H54 (cell line): ENCODE measurements around the gene CTXN2.

Experiments used
- DNase-seq: peaks from one replicate; pipeline ENCODE4 v3.0.0; 2011; ENCODE audit warnings: low spot score, mixed read lengths; ENCODE audit not compliant: insufficient read length
- FAIRE-seq: peaks from 3 replicates; lab custom pipeline; 2011; peaks lifted over from hg19 to GRCh38; lab: Jason Lieb, UNC
- POLR2A ChIP-seq: IDR thresholded peaks from 2 replicates; pipeline ENCODE4 v1.6.1; 2011; ENCODE audit warnings: low read depth, mild to moderate bottlenecking, low read length

Gene CTXN2

DNA sequence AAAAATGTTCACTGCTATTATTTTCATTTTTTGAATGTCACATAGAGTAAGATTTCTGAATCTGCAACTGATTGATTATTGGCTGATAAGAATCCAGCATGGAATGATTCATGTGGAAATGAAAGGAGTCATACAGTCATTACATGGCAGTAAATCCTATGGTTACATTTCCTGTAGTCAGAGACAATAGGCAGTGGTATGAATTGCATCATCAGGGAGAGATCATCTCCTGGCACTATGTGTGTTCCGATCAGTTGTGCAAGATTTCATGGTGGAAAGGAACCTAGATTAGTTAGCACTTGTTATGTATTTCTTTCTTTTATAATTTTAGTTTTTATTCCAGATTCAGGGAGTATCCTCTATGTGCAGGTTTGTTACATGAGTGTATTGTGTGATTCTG lies 53.5 kb downstream of the CTXN2 start:
- DNase-seq (no peak), FAIRE-seq (no peak)
- no peak for TF ChIP-seq POLR2A

DNA sequence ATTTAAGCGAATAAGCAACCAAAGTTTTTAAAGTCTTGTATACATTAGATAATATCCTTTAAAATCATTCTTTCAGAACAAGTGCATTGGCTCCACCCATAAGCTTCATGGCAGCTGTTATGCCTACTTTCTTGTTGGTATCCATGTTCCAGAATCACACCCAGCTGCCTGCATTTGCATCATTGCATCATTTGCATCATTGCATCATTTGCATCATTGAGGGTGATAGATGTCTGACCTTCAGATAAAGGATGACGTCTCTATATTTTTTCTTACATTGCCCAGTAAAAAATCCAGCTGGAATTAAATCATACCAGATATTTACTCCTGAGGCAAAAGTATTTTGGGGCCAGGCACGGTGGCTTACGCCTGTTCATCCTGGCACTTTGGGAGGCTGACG lies 56.9 kb downstream of the CTXN2 start:
- DNase-seq = no peak
- TF ChIP-seq POLR2A = no peak
- no peak for FAIRE-seq

DNA sequence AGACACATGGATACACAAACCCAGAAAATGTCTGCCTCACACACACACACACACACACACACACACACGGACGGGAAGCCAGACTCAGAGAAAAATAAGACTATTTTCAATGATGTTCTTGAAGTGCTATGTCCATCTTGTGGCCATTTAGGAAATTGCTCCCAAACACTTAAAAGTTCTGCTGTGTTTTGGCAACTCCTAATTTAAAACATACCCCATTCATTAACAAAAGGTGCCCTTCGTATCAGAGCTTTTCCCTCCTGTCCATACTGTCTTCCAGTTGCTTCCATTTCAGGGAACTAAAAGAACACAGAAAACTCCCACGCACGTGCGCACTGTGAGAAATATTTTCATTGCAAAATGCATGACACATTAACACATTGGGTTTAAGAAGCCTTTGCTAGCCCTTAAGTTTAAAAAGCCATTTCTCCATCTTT lies 59.2 kb downstream of the CTXN2 start:
- FAIRE-seq (no peak), DNase-seq (peak; percentile 4)
- TF ChIP-seq POLR2A = no peak

DNA sequence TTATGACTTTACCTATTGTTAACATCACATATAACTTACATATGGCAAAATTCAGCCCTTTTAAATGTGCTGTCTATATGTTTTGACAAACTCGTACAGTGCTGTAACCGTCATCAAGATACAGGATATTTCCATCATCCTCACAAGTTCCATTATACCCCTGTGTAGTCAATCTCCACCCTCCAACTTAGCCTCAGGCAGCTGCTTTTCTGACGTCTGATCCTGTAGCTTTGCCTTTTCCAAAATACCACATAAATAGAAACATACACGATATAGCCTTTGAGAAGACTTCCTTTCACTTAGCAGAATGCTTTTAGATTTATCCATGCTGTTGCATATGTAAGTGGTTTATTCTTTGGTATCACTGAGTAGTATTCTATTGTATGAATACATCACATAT lies 61.7 kb downstream of the CTXN2 start:
- FAIRE-seq (no peak), DNase-seq (no peak)
- no peak for TF ChIP-seq POLR2A
